HG03442 (cell line): ENCODE measurements around the gene PTPRN2.

ENCODE experiments used
- ATAC-seq: cut with Tn5 transposase; IDR thresholded peaks from one replicate; pipeline ENCODE4 v1.9.1; 2021; ENCODE audit warnings: mild to moderate bottlenecking, moderate library complexity; ENCODE audit not compliant: unreplicated experiment

PTPRN2 gene

DNA sequence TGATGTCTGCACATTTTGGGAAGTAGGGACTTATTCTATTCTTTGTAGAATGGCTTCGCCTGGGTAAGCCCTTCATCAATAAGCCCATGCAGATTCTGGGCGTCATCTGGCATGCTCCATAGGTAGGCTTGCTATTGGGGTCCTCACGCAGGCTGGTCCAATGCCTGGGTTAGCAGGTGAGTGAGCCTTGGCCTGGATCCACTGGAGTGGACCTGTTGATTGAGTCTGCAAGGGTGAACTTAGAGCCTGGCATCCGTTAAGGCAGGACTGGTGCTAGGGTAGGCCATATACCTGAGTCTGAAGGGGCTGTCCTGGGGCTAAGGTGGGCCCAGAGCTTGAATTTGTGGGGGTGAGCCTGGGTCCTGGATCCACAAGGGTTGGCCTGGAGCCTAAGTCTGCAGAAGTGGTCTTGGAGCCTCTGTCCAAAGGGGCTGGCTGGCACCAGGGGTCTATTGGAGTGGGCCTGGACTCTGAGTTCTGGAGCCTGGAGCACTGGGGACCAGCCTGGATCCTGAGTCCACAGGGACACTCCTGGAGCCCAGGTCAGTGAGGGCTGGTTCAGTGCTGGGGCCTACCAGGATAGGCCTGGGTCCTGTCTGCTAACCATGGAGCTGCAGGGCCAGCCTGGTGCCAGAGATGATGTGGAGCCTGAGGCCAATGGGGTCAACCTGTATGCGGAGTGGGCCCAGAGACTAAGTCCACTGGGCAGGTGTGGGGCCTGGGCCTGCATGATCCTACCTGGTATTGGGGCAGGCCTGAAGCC is 297.7 kb downstream of the PTPRN2 start:
- ATAC-seq = no peak

- ATAC-seq = no peak
Observed at GRCh38 chr7:158289231-158289630, 298.4 kb downstream of the PTPRN2 start.

- no peak for ATAC-seq
Observed at GRCh38 chr7:158286210-158286609, 301.4 kb downstream of the PTPRN2 start.

GRCh38 chr7:158285383-158285770 is 302.2 kb downstream of the PTPRN2 start:
- no peak for ATAC-seq

GRCh38 chr7:158284617-158285382 is 302.8 kb downstream of the PTPRN2 start:
- no peak for ATAC-seq

- no peak for ATAC-seq
Observed at GRCh38 chr7:158284121-158284520, 303.5 kb downstream of the PTPRN2 start.

DNA sequence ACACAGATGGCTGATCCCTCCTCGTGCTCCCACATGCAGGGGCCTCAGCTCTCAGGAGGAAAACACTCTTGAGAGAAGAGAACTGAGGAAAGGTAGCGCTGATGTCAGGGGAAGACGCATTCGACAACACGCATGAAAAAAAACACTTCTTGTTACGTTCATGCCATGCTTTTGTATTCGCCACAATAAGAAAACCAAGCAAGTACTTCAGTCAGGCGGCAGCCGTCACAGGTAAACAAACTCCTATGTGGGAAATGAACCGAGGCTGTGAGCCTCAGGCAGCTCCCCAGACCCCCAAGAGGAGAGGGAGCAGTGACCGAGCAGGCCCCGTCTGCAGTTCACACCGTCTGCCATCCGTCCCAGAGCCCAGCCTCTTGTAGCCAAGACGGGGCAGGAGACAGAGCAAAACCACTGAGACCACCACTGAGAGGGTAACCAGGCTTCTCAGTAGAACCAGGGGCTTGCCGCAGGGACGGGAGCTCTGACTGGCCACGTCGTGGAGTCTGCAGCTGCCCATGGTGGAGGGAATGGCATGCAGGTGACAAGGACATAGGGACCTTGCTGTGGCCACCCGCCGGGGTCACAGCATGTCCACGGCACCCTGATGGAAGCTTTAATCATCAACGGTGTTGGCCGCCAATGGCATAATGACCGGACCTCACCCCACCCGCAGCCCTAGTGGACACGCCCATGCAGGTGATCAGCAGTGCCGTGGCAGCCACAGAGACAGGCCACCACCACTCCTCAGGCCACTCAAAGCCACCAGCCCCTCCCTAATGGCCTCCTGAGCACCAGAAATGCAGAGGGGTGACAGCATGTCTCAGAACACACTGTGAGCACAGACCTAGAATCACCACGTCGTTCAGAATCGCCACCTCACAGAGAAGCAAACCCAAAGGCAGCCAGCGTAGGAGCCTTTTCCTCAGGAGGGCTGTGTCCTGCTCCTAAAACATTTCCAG is 304.3 kb downstream of the PTPRN2 start:
- ATAC-seq = no peak

DNA sequence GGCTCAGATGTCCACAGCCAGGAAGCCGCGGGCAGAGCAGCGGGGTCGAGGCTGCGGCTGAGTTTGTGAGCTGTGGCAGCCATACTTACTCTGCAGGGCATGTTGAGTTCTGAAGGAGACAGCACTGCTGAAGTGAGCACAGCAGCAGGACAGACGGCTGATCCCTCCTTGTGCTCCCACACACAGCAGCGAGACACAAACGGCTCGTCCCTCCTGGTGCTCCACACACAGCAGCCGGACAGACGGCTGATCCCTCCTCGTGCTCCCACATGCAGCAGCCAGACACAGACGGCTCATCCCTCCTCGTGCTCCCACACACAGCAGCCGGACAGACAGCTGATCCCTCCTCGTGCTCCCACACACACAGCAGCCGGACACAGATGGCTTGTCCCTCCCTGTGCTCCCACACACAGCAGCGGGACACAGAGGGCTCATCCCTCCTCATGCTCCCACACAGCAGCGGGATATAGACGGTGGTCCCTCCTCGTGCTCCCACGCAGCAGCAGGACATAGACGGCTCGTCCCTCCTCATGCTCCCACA is 305.1 kb downstream of the PTPRN2 start:
- no peak for ATAC-seq

DNA sequence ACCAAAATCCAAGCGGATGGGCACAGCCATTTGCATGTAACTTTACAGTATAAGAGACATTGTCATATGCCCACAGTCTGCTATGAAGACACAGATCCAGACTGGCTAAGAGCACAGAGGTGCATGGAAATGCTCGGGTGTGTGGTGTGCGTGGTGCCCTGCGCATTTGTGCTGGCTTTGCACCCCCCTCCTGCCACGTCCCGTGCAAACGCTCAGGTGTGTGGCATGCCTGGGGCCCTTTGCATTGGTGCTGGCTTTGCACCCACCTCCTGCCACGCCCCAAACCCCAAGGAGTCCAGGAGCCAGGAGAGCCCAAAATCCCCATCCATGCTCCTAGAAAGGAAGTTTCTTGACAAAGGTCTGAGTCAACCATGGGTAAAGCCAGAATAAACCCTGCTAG is 306.2 kb downstream of the PTPRN2 start:
- ATAC-seq = no peak

GRCh38 chr7:158280448-158281144 is 307.0 kb downstream of the PTPRN2 start:
- no peak for ATAC-seq

DNA sequence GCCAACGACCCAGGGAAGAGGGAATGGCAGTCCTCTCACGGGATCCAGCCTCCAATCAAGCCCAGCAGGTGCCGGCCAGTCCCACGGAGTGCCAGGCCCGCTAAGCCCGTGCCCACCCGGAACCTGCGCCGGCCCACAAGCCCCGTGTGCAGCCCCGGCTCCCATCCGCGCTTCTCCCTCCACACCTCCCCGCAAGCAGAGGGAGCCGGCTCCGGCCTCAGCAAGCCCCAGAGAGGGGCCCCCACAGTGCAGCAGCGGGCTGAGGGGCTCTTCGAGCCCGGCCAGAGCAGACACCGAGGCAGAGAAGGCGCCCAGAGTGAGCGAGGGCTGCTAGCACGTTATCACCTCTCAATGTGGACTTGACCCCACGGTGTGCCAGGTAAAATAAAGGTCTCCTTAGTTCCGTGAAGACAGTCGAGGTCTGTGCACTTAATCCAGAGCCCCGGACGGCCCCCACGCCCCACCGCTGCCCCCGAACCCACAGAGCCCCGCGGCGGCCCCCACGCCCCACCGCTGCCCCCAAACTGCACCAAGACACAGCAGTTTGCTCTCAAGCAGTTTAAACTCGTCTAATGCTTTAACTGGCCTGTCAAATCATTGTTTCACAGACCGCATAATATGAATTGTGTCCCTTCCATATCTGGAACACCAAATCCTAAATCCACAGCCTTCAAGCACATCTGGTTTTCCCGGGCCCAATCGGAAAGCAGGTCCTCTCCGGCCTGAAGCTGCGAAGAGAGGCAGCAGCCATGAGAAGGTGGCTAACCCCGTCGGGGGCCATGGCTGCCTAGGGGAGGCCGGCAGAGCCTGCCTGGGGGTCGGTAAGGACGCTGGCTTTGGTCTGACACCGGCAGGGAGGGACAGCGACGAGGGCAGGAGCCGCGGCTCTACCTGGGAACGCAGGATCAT is 307.8 kb downstream of the PTPRN2 start:
- ATAC-seq = no peak

- no peak for ATAC-seq
Observed at GRCh38 chr7:158278745-158279320, 308.8 kb downstream of the PTPRN2 start.

DNA sequence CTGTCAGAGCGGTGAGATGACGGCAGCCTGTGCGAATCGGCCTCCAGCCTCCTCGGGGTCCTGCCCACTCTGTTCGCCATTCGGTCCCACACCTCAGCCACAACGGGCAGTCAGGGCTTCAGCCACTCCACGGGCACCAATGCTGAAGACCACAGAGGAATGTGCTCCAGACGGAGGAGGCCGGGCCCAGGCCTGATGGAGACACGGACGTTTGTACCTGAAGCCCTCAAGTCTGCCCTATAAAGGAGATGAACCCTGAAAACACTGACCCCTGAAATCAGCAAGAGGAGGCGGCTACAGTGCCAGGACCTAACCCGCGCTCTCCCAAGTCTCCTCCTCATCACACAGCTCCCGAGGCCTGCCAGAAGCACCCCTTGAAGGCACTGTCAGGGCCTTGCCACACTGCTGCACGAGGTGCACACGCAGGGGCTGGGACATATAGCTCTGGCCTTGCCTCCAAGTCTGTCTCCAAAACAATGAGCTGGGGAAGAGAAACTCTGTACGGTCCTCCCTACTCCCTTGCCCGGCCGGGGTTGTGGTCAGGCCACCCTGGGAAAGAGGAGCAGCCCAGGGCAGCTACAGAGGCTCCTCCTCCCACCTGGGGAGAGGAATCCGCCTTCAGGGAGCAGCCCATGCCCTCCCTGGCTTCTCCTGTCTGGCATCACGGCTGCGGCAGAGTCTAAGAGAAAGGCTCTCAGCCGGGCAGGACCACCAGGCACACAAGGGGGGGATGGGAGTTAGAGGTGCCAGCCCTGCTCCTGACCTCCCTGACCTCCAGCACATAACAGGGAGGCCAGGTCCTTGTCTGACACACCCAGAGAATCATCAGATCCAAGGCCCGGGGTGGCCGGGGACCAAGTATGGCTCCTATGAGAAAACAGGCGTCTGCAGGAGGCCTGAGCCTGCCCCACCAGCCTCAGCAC is 310.1 kb downstream of the PTPRN2 start:
- ATAC-seq = no peak

- no peak for ATAC-seq
Observed at GRCh38 chr7:158276414-158277218, 311.0 kb downstream of the PTPRN2 start.

- ATAC-seq = no peak
Observed at GRCh38 chr7:158275711-158276413, 311.8 kb downstream of the PTPRN2 start.

DNA sequence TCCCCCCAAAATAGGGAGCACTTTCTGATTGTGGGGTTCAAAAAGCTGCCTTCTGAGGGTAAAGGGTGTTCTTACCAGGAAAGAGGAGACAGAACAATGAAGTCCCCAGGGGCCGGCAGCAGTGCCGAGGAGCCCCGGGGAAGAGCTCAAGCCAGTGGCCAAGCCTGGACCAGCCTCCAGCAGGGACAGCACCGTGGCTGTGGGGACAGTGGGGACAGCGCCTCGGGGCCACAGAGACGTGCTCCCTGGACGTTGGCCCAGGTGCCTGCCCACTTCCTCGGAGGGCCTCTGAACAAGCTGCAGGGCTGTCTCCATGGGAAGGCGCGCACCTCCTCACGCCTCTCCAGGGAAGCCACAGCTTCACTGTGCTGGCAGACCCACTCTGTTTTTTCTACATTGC is 312.6 kb downstream of the PTPRN2 start:
- no peak for ATAC-seq
